Gastrocnemius medialis (tissue), 4 donors: Measurements from ENCODE around the gene SYNGR1.

ENCODE experiments used
- POLR2A ChIP-seq, 2 donors: fragments of 450-650 bp; IDR thresholded peaks; one replicate each; pipeline ENCODE4 v1.6.1; 2017; ENCODE audit warnings: antibody characterized with exemption in 2 of 2, mild to moderate bottlenecking in 2 of 2, moderate library complexity in 2 of 2
- TF ChIP-seq, protein P1 (sequence below), 5 experiments: fragments of 450-650 bp in 3 of 5; fragments of 200-600 bp in 2 of 5; sonication (generic) in 2 of 5; IDR thresholded peaks in 4 of 5; conservative IDR thresholded peaks in 1 of 5; 1 replicate in 4 of 5; 2 replicates in 1 of 5; pipeline ENCODE4 v1.5.1; 2016 to 2019; ENCODE audit warnings: antibody characterized with exemption in 5 of 5, mild to moderate bottlenecking in 3 of 5, moderate library complexity in 3 of 5

DNA sequence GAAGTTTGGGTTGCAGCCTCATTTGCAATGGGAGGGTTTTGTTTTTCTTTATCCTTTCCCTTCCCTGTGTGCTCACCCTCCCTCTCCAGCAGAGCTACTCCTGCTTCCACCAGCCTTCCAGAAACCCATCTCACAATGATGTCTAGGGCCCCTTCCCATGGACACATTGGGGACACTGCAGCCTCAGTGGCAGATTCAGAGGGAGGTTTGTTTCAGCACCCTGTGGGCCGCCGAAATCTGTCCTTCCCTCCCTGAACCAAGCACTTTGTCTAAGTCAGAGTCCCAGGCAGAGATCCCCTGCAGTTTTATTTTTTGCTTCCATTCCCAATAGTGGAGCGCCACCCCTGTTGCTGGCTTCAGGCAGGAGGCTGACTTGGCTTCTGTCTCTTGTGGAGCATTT is 8.6 kb upstream of the SYNGR1 start:
- TF ChIP-seq, protein P1, sequence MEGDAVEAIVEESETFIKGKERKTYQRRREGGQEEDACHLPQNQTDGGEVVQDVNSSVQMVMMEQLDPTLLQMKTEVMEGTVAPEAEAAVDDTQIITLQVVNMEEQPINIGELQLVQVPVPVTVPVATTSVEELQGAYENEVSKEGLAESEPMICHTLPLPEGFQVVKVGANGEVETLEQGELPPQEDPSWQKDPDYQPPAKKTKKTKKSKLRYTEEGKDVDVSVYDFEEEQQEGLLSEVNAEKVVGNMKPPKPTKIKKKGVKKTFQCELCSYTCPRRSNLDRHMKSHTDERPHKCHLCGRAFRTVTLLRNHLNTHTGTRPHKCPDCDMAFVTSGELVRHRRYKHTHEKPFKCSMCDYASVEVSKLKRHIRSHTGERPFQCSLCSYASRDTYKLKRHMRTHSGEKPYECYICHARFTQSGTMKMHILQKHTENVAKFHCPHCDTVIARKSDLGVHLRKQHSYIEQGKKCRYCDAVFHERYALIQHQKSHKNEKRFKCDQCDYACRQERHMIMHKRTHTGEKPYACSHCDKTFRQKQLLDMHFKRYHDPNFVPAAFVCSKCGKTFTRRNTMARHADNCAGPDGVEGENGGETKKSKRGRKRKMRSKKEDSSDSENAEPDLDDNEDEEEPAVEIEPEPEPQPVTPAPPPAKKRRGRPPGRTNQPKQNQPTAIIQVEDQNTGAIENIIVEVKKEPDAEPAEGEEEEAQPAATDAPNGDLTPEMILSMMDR (IDR thresholded peaks at IDR 0.05 in 4 of 5, conservative IDR thresholded peaks at IDR 0.05 in 1 of 5): no peak
- TF ChIP-seq POLR2A (IDR thresholded peaks at IDR 0.05): no peak
